ENCODE data around the gene TBX4.

TBX4 gene

GRCh38 chr17:61455324-61456060 is 3.3 kb downstream of the TBX4 start:
- Histone ChIP-seq H3K4me3 (replicated peaks; ENCODE audit: low read depth, low read length) (no peak overlapping the region), H3K27me3 (replicated peaks; ENCODE audit: control insufficient read depth, insufficient read depth, low read length) (no peaks in the 10 kb centered on the region; the same call in none of the 2 replicates), H3K36me3 (ENCODE audit: control insufficient read depth, insufficient read depth, low read length) (no peaks in the 10 kb centered on the region)
- no peak for DNase-seq (ENCODE audit: extremely low read depth, insufficient read length)
- no peak for TF ChIP-seq CTCF (IDR thresholded peaks at IDR 0.05; ENCODE audit: insufficient read depth, low read length, poor library complexity, severe bottlenecking)

GRCh38 chr17:61456061-61456681 is 3.9 kb downstream of the TBX4 start:
- no peak overlapping the region for H3K4me3 ChIP-seq (replicated peaks; ENCODE audit: low read depth, low read length)
- no peaks in the 10 kb centered on the region for H3K36me3 ChIP-seq (ENCODE audit: control insufficient read depth, insufficient read depth, low read length)
- TF ChIP-seq CTCF (IDR thresholded peaks at IDR 0.05; ENCODE audit: insufficient read depth, low read length, poor library complexity, severe bottlenecking), result no peak
- H3K27me3 ChIP-seq (replicated peaks; ENCODE audit: control insufficient read depth, insufficient read depth, low read length), result no peaks in the 10 kb centered on the region; the same call in none of the 2 replicates
- no peak for DNase-seq (ENCODE audit: extremely low read depth, insufficient read length)

- no peak overlapping the region for H3K4me3 ChIP-seq (replicated peaks; ENCODE audit: low read depth, low read length)
- no peak for DNase-seq (ENCODE audit: extremely low read depth, insufficient read length)
- no peak for TF ChIP-seq CTCF (IDR thresholded peaks at IDR 0.05; ENCODE audit: insufficient read depth, low read length, poor library complexity, severe bottlenecking)
- no peaks in the 10 kb centered on the region for H3K36me3 ChIP-seq (ENCODE audit: control insufficient read depth, insufficient read depth, low read length)
- H3K27me3 ChIP-seq (replicated peaks; ENCODE audit: control insufficient read depth, insufficient read depth, low read length), result no peaks in the 10 kb centered on the region; the same call in none of the 2 replicates
Measured at GRCh38 chr17:61456688-61457225, 4.5 kb downstream of the TBX4 start.

- TF ChIP-seq CTCF (IDR thresholded peaks at IDR 0.05; ENCODE audit: insufficient read depth, low read length, poor library complexity, severe bottlenecking), result no peak
- Histone ChIP-seq H3K36me3 (ENCODE audit: control insufficient read depth, insufficient read depth, low read length) (no peaks in the 10 kb centered on the region), H3K27me3 (replicated peaks; ENCODE audit: control insufficient read depth, insufficient read depth, low read length) (no peaks in the 10 kb centered on the region; the same call in none of the 2 replicates), H3K4me3 (replicated peaks; ENCODE audit: low read depth, low read length) (no peak overlapping the region)
- DNase-seq (ENCODE audit: extremely low read depth, insufficient read length), result no peak
Measured at GRCh38 chr17:61457226-61457983, 5.2 kb downstream of the TBX4 start.

- Histone ChIP-seq H3K36me3 (ENCODE audit: control insufficient read depth, insufficient read depth, low read length) (no peaks in the 10 kb centered on the region), H3K27me3 (replicated peaks; ENCODE audit: control insufficient read depth, insufficient read depth, low read length) (no peaks in the 10 kb centered on the region; the same call in none of the 2 replicates), H3K4me3 (replicated peaks; ENCODE audit: low read depth, low read length) (no peak overlapping the region)
- no peak for DNase-seq (ENCODE audit: extremely low read depth, insufficient read length)
- no peak for TF ChIP-seq CTCF (IDR thresholded peaks at IDR 0.05; ENCODE audit: insufficient read depth, low read length, poor library complexity, severe bottlenecking)
Measured at GRCh38 chr17:61458000-61458399, 5.8 kb downstream of the TBX4 start.

All from GM06990 (cell line).